H1 (cell line): ENCODE measurements around the gene ALOX5. TPM values are rescaled to one million over a fixed set of nuclear protein-coding genes. Genes with fewer than 3 reads are reported as not detected.

Experiments
- MAFK ChIP-seq: IDR thresholded peaks from 2 replicates; pipeline ENCODE4 v1.6.1; 2012; ENCODE audit warnings: low read depth, mild to moderate bottlenecking, improper control_type of control experiment, low read length
- RNF2 ChIP-seq: fragments of 200-900, 300-1000 bp; sonication (generic); IDR thresholded peaks from 2 replicates; pipeline ENCODE4 v1.7.1; 2016; ENCODE audit warnings: borderline replicate concordance, low read depth, mild to moderate bottlenecking, antibody characterized with exemption, low read length; ENCODE audit not compliant: poor library complexity, severe bottlenecking; ENCODE audit errors: missing control alignments
- SIRT6 ChIP-seq: IDR thresholded peaks from one replicate; pipeline ENCODE4 v1.7.1; 2012; ENCODE audit warnings: low read length, inconsistent platforms
- polyA plus RNA-seq, 7 experiments: library from polyadenylated mRNA; depleted of rRNA in 3 of 7; stranded (reverse) in 5 of 7; unstranded in 2 of 7; fragments of >200 nt in 5 of 7; fragments of 200-250 nt in 2 of 7; gene quantifications; 1 replicate in 5 of 7; 2 replicates in 1 of 7; 4 replicates in 1 of 7; pipeline versions ENCODE4 v1.2.1 to v1.2.3, GENCODE V29; 2011 to 2013; ENCODE audit warnings: missing spikeins in 2 of 7, mixed read lengths in 2 of 7
- total RNA-seq: library from RNA; stranded (reverse); fragmentation: NEBNext Ultra II Directional; extraction: Animal tissue kit (Norgen Biotek cat#: 25700); gene quantifications from 2 replicates; pipeline ENCODE4 v1.2.1, GENCODE V29; 2021

The ALOX5 gene
- total and polyA plus RNA-seq, 2 of the 8 experiments (the other 6 are each of a cell fraction or from before 2014, with no cell fraction given) = 1.6 to 3.8 TPM

DNA sequence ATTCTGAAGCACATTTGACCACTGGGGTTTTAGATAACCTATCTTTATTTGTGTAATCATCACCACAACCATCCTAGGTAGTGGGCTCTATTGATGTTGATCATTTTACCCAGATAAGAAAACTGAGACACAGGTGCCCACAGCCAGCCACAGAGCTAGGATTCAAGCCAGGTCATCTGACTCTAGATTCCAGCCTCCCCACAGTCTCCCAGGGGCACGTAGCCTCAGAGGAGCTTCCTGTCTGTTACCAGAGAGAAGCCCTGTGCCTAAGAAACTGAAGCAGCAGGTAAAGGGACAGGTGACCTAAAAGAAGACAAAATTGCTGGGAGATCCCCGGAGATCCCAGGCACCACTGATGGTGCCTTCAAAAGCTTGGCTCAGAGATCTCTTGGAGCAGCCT lies 55.8 kb downstream of the ALOX5 start (continued):
- TF ChIP-seq RNF2 (no peak), SIRT6 (no peak), MAFK (no peak)
